GM18870 (cell line): ENCODE results near the gene HOXA9.

ENCODE experiments used
- ATAC-seq: cut with Tn5 transposase; IDR thresholded peaks from one replicate; pipeline ENCODE4 v1.9.1; 2021; ENCODE audit warnings: moderate library complexity; ENCODE audit not compliant: unreplicated experiment

HOXA9 gene

GRCh38 chr7:27188386-27189294 is 23.3 kb upstream of the HOXA9 start:
- no peak for ATAC-seq

- ATAC-seq, result no peak
These were observed 22.4 kb upstream of the HOXA9 start for GRCh38 chr7:27187475-27188385.

- ATAC-seq, result no peak
These were observed 21.5 kb upstream of the HOXA9 start for GRCh38 chr7:27186668-27187474.

GRCh38 chr7:27185854-27186667 is 20.7 kb upstream of the HOXA9 start:
- ATAC-seq, result no peak

- ATAC-seq, result no peak
These were observed 19.9 kb upstream of the HOXA9 start, which contains the start of gene HOXA11 for GRCh38 chr7:27185013-27185853. HOXA11 (minus strand) TSS chr7:27185232; CDS start chr7:27185144, 88 bp downstream.

- no peak for ATAC-seq
These were observed 19.1 kb upstream of the HOXA9 start for GRCh38 chr7:27184337-27185012.

- no peak for ATAC-seq
These were observed 18.5 kb upstream of the HOXA9 start for GRCh38 chr7:27183682-27184336.

- no peak for ATAC-seq
These were observed 17.7 kb upstream of the HOXA9 start for GRCh38 chr7:27182861-27183681.

- no peak for ATAC-seq
These were observed 17.0 kb upstream of the HOXA9 start for GRCh38 chr7:27182285-27182841.

GRCh38 chr7:27181795-27182275 is 16.5 kb upstream of the HOXA9 start:
- ATAC-seq, result no peak

GRCh38 chr7:27180431-27181420 is 15.4 kb upstream of the HOXA9 start:
- no peak for ATAC-seq

GRCh38 chr7:27179503-27180430 is 14.4 kb upstream of the HOXA9 start:
- ATAC-seq, result no peak

GRCh38 chr7:27179030-27179429 is 13.7 kb upstream of the HOXA9 start:
- ATAC-seq, result no peak

GRCh38 chr7:27178366-27178765 is 13.0 kb upstream of the HOXA9 start:
- no peak for ATAC-seq
